ENCODE results near the gene TPK1.

TPK1 gene

GRCh38 chr7:144470078-144470477 lies 365.8 kb downstream of the TPK1 start:
- Histone ChIP-seq H3K4me3 (no peak overlapping the region), H3K36me3 (ENCODE audit: insufficient read depth, low read length) (no peaks in the 10 kb centered on the region), H3K9ac (ENCODE audit: insufficient read length) (no peak overlapping the region), H3K27ac (no peak overlapping the region), H3K9me3 (ENCODE audit: low read depth, low read length) (no peaks in the 10 kb centered on the region)
- no peak for DNase-seq (ENCODE audit: low read depth, low spot score)
- no peak for TF ChIP-seq FOXP2 (optimal IDR thresholded peaks at IDR 0.05; ENCODE audit: control extremely low read depth, extremely low read length, insufficient read depth)
- TF ChIP-seq EZH2 (IDR thresholded peaks at IDR 0.05): no peak
- no peak for TF ChIP-seq POLR2AphosphoS5 (IDR thresholded peaks at IDR 0.05; ENCODE audit: borderline replicate concordance, low read depth, low read length)

GRCh38 chr7:144468990-144469732 lies 366.7 kb downstream of the TPK1 start:
- TF ChIP-seq POLR2AphosphoS5 (IDR thresholded peaks at IDR 0.05; ENCODE audit: borderline replicate concordance, low read depth, low read length): no peak
- no peak for TF ChIP-seq FOXP2 (optimal IDR thresholded peaks at IDR 0.05; ENCODE audit: control extremely low read depth, extremely low read length, insufficient read depth)
- TF ChIP-seq EZH2 (IDR thresholded peaks at IDR 0.05): no peak
- Histone ChIP-seq H3K9ac (ENCODE audit: insufficient read length) (no peak overlapping the region), H3K27ac (no peak overlapping the region), H3K4me3 (no peak overlapping the region), H3K36me3 (ENCODE audit: insufficient read depth, low read length) (no peaks in the 10 kb centered on the region), H3K9me3 (ENCODE audit: low read depth, low read length) (no peaks in the 10 kb centered on the region)
- DNase-seq (ENCODE audit: low read depth, low spot score): no peak

- no peaks in the 10 kb centered on the region for H3K36me3 ChIP-seq (ENCODE audit: insufficient read depth, low read length)
- no peak for TF ChIP-seq EZH2 (IDR thresholded peaks at IDR 0.05)
- H3K27ac ChIP-seq: no peak overlapping the region
- H3K9ac ChIP-seq (ENCODE audit: insufficient read length): no peak overlapping the region
- H3K4me3 ChIP-seq: no peak overlapping the region
- no peak for DNase-seq (ENCODE audit: low read depth, low spot score)
- no peaks in the 10 kb centered on the region for H3K9me3 ChIP-seq (ENCODE audit: low read depth, low read length)
Observed at GRCh38 chr7:144459635-144460034, 376.2 kb downstream of the TPK1 start.

- no peak overlapping the region for H3K4me3 ChIP-seq
- no peak for TF ChIP-seq EZH2 (IDR thresholded peaks at IDR 0.05)
Observed at GRCh38 chr7:144455040-144455404, 380.8 kb downstream of the TPK1 start.

GRCh38 chr7:144454256-144455039 lies 381.4 kb downstream of the TPK1 start:
- TF ChIP-seq EZH2 (IDR thresholded peaks at IDR 0.05) (no peak), POLR2AphosphoS5 (IDR thresholded peaks at IDR 0.05; ENCODE audit: borderline replicate concordance, low read depth, low read length) (no peak), FOXP2 (optimal IDR thresholded peaks at IDR 0.05; ENCODE audit: control extremely low read depth, extremely low read length, insufficient read depth) (no peak)
- H3K9ac ChIP-seq (ENCODE audit: insufficient read length): no peak overlapping the region
- no peaks in the 10 kb centered on the region for H3K36me3 ChIP-seq (ENCODE audit: insufficient read depth, low read length)
- no peak overlapping the region for H3K27ac ChIP-seq
- DNase-seq (ENCODE audit: low read depth, low spot score): no peak
- H3K4me3 ChIP-seq: no peak overlapping the region
- H3K9me3 ChIP-seq (ENCODE audit: low read depth, low read length): no peaks in the 10 kb centered on the region

More at GRCh38 chr7:144455040-144455404, 380.8 kb downstream of the TPK1 start:
- no peaks in the 10 kb centered on the region for H3K36me3 ChIP-seq (ENCODE audit: insufficient read depth, low read length)
- no peak overlapping the region for H3K27ac ChIP-seq
- no peak for DNase-seq (ENCODE audit: low read depth, low spot score)
- H3K9me3 ChIP-seq (ENCODE audit: low read depth, low read length): no peaks in the 10 kb centered on the region
- no peak overlapping the region for H3K9ac ChIP-seq (ENCODE audit: insufficient read length)

- TF ChIP-seq POLR2AphosphoS5 (IDR thresholded peaks at IDR 0.05; ENCODE audit: borderline replicate concordance, low read depth, low read length): no peak
- no peak for TF ChIP-seq FOXP2 (optimal IDR thresholded peaks at IDR 0.05; ENCODE audit: control extremely low read depth, extremely low read length, insufficient read depth)
- TF ChIP-seq EZH2 (IDR thresholded peaks at IDR 0.05): no peak
- Histone ChIP-seq H3K36me3 (ENCODE audit: insufficient read depth, low read length) (no peaks in the 10 kb centered on the region), H3K9ac (ENCODE audit: insufficient read length) (no peak overlapping the region), H3K27ac (no peak overlapping the region), H3K9me3 (ENCODE audit: low read depth, low read length) (no peaks in the 10 kb centered on the region), H3K4me3 (no peak overlapping the region)
- DNase-seq (ENCODE audit: low read depth, low spot score): no peak
Observed at GRCh38 chr7:144452064-144452463, 383.8 kb downstream of the TPK1 start.

- Histone ChIP-seq H3K27ac (no peak overlapping the region), H3K9ac (ENCODE audit: insufficient read length) (no peak overlapping the region), H3K36me3 (ENCODE audit: insufficient read depth, low read length) (no peaks in the 10 kb centered on the region), H3K9me3 (ENCODE audit: low read depth, low read length) (no peaks in the 10 kb centered on the region), H3K4me3 (no peak overlapping the region)
- no peak for TF ChIP-seq EZH2 (IDR thresholded peaks at IDR 0.05)
- no peak for TF ChIP-seq POLR2AphosphoS5 (IDR thresholded peaks at IDR 0.05; ENCODE audit: borderline replicate concordance, low read depth, low read length)
- TF ChIP-seq FOXP2 (optimal IDR thresholded peaks at IDR 0.05; ENCODE audit: control extremely low read depth, extremely low read length, insufficient read depth): no peak
- no peak for DNase-seq (ENCODE audit: low read depth, low spot score)
Observed at GRCh38 chr7:144445590-144445989, 390.3 kb downstream of the TPK1 start.

- no peaks in the 10 kb centered on the region for H3K36me3 ChIP-seq (ENCODE audit: insufficient read depth, low read length)
- no peaks in the 10 kb centered on the region for H3K9me3 ChIP-seq (ENCODE audit: low read depth, low read length)
- no peak for DNase-seq (ENCODE audit: low read depth, low spot score)
- no peak overlapping the region for H3K9ac ChIP-seq (ENCODE audit: insufficient read length)
- no peak overlapping the region for H3K4me3 ChIP-seq
- TF ChIP-seq FOXP2 (optimal IDR thresholded peaks at IDR 0.05; ENCODE audit: control extremely low read depth, extremely low read length, insufficient read depth): no peak
- TF ChIP-seq POLR2AphosphoS5 (IDR thresholded peaks at IDR 0.05; ENCODE audit: borderline replicate concordance, low read depth, low read length): no peak
- no peak for TF ChIP-seq EZH2 (IDR thresholded peaks at IDR 0.05)
- no peak overlapping the region for H3K27ac ChIP-seq
Observed at GRCh38 chr7:144439717-144440205, 396.1 kb downstream of the TPK1 start.
